Neural progenitor cell (in vitro differentiated cells): Measurements from ENCODE around the gene NDUFAF7. TPM values are rescaled to one million over a fixed set of nuclear protein-coding genes. Genes with fewer than 3 reads are reported as not detected.

ENCODE experiments used
- DNase-seq: peaks from one replicate; pipeline ENCODE4 v3.0.0-alpha.2; 2016; ENCODE audit warnings: low spot score
- H2AFZ ChIP-seq: fragments of 200-600 bp; sonication (generic); replicated peaks from 2 replicates; pipeline ENCODE4 v1.6.1; 2016; ENCODE audit warnings: antibody characterized with exemption
- H3F3A ChIP-seq: fragments of 200-600 bp; sonication (generic); 2 replicates; pipeline ENCODE4 v1.6.1; 2016; ENCODE audit warnings: antibody characterized with exemption, low read depth
- H3K27ac ChIP-seq: fragments of 200-600 bp; sonication (generic); 2 replicates; pipeline ENCODE4 v1.5.1; 2016; ENCODE audit warnings: mild to moderate bottlenecking
- H3K27me3 ChIP-seq: fragments of 200-600 bp; sonication (generic); 2 replicates; pipeline ENCODE4 v1.6.1; 2016; ENCODE audit warnings: mild to moderate bottlenecking, moderate library complexity
- H3K36me3 ChIP-seq: fragments of 200-600 bp; sonication (generic); 2 replicates; pipeline ENCODE4 v1.5.1; 2016
- H3K4me1 ChIP-seq: fragments of 200-600 bp; sonication (generic); 2 replicates; pipeline ENCODE4 v1.6.1; 2016; ENCODE audit warnings: mixed run types
- H3K4me2 ChIP-seq: fragments of 200-600 bp; sonication (generic); 2 replicates; pipeline ENCODE4 v1.6.1; 2016
- H3K4me3 ChIP-seq: fragments of 200-600 bp; sonication (generic); 2 replicates; pipeline ENCODE4 v1.5.1; 2016
- H3K79me2 ChIP-seq: fragments of 200-600 bp; sonication (generic); 2 replicates; pipeline ENCODE4 v1.6.1; 2016; ENCODE audit warnings: low read depth
- H3K9ac ChIP-seq: fragments of 200-600 bp; sonication (generic); 2 replicates; pipeline ENCODE4 v1.6.1; 2016
- H3K9me3 ChIP-seq: fragments of 200-600 bp; sonication (generic); 2 replicates; pipeline ENCODE4 v1.5.1; 2016; ENCODE audit warnings: low read depth
- H4K20me1 ChIP-seq: fragments of 200-600 bp; sonication (generic); 2 replicates; pipeline ENCODE4 v1.6.1; 2016; ENCODE audit warnings: low read depth
- H3K27ac Mint-ChIP-seq: 3 replicates; pipeline ENCODE4 v1.8.0; 2021; ENCODE audit warnings: mixed read lengths
- H3K27me3 Mint-ChIP-seq: 2 replicates; pipeline ENCODE4 v1.8.0; 2022; ENCODE audit warnings: low read depth, mild to moderate bottlenecking, inconsistent platforms, moderate library complexity, mixed read lengths; ENCODE audit not compliant: insufficient read depth
- H3K36me3 Mint-ChIP-seq: 3 replicates; pipeline ENCODE4 v1.8.0; 2021; ENCODE audit warnings: mixed read lengths
- H3K4me1 Mint-ChIP-seq: 3 replicates; pipeline ENCODE4 v1.8.0; 2021; ENCODE audit warnings: mixed read lengths
- H3K4me3 Mint-ChIP-seq: 3 replicates; pipeline ENCODE4 v1.8.0; 2021; ENCODE audit warnings: mild to moderate bottlenecking, moderate library complexity, mixed read lengths
- H3K9me3 Mint-ChIP-seq: 3 replicates; pipeline ENCODE4 v1.8.0; 2020; ENCODE audit warnings: mixed read lengths
- CTCF ChIP-seq: fragments of 200-600 bp; sonication (generic); IDR thresholded peaks from 2 replicates; pipeline ENCODE4 v1.5.1; 2017; ENCODE audit warnings: antibody characterized with exemption, mild to moderate bottlenecking
- EZH2 ChIP-seq: fragments of 200-600 bp; sonication (generic); IDR thresholded peaks from 2 replicates; pipeline ENCODE4 v1.6.1; 2017; ENCODE audit warnings: antibody characterized with exemption, mild to moderate bottlenecking, moderate library complexity
- EZH2phosphoT487 ChIP-seq: fragments of 200-600 bp; sonication (generic); IDR thresholded peaks from 2 replicates; pipeline ENCODE4 v1.6.1; 2017; ENCODE audit warnings: antibody characterized with exemption
- total RNA-seq: library from RNA; depleted of rRNA; stranded (reverse); fragments of >200 nt; gene quantifications from 2 replicates; pipeline ENCODE4 v1.2.3, GENCODE V29; 2015; ENCODE audit warnings: low replicate concordance

Gene NDUFAF7
- total RNA-seq, 1 donor from 2014 or later, result 47.4 TPM

GRCh38 chr2:37243435-37243834 lies 12.0 kb downstream of the NDUFAF7 start:
- no peak overlapping the region for H3K27ac ChIP-seq
- no peaks in the 10 kb centered on the region for H3K79me2 ChIP-seq
- peaks cover 40% of the 10 kb centered on the region for H3K36me3 Mint-ChIP-seq
- H3K36me3 ChIP-seq, result peaks cover 18% of the 10 kb centered on the region
- H3K9me3 ChIP-seq, result no peaks in the 10 kb centered on the region
- H2AFZ ChIP-seq, result no peak overlapping the region
- H3K4me3 ChIP-seq, result no peak overlapping the region
- no peak overlapping the region for H3K4me3 Mint-ChIP-seq
- H3K4me1 ChIP-seq, result no peaks in the 10 kb centered on the region
- no peaks in the 10 kb centered on the region for H3K27me3 ChIP-seq
- DNase-seq, result no peak
- no peak overlapping the region for H3K4me2 ChIP-seq
- H3K9ac ChIP-seq, result no peak overlapping the region
- peaks cover 3% of the 10 kb centered on the region for H4K20me1 ChIP-seq
- no peak overlapping the region for H3K27ac Mint-ChIP-seq
- no peaks in the 10 kb centered on the region for H3K27me3 Mint-ChIP-seq
- H3F3A ChIP-seq, result peaks cover 6% of the 10 kb centered on the region
- no peaks in the 10 kb centered on the region for H3K4me1 Mint-ChIP-seq
- H3K9me3 Mint-ChIP-seq, result peaks cover 3% of the 10 kb centered on the region
- no peak for TF ChIP-seq EZH2phosphoT487

GRCh38 chr2:37244017-37244416 lies 12.6 kb downstream of the NDUFAF7 start:
- Mint-ChIP-seq H3K4me1 (no peaks in the 10 kb centered on the region), H3K9me3 (peaks cover 3% of the 10 kb centered on the region), H3K27ac (no peak overlapping the region), H3K4me3 (no peak overlapping the region), H3K27me3 (no peaks in the 10 kb centered on the region), H3K36me3 (peaks cover 37% of the 10 kb centered on the region)
- no peak overlapping the region for H3K4me3 ChIP-seq
- H3K4me2 ChIP-seq, result no peak overlapping the region
- DNase-seq, result no peak
- H3K27me3 ChIP-seq, result no peaks in the 10 kb centered on the region
- no peak overlapping the region for H3K27ac ChIP-seq
- H3K9ac ChIP-seq, result no peak overlapping the region
- peaks cover 3% of the 10 kb centered on the region for H4K20me1 ChIP-seq
- no peak overlapping the region for H2AFZ ChIP-seq
- peaks cover 18% of the 10 kb centered on the region for H3K36me3 ChIP-seq
- no peaks in the 10 kb centered on the region for H3K79me2 ChIP-seq
- TF ChIP-seq EZH2 (no peak), EZH2phosphoT487 (no peak), CTCF (no peak)
- no peaks in the 10 kb centered on the region for H3K4me1 ChIP-seq
- peaks cover 6% of the 10 kb centered on the region for H3F3A ChIP-seq
- H3K9me3 ChIP-seq, result no peaks in the 10 kb centered on the region

GRCh38 chr2:37244755-37245154 lies 13.3 kb downstream of the NDUFAF7 start:
- Histone ChIP-seq H2AFZ (no peak overlapping the region), H3K4me1 (no peaks in the 10 kb centered on the region), H3K27ac (no peak overlapping the region), H3K4me3 (no peak overlapping the region), H3K27me3 (no peaks in the 10 kb centered on the region), H3K9ac (no peak overlapping the region), H3K9me3 (no peaks in the 10 kb centered on the region), H3K4me2 (no peak overlapping the region), H3F3A (peaks cover 6% of the 10 kb centered on the region), H4K20me1 (peaks cover 3% of the 10 kb centered on the region), H3K79me2 (no peaks in the 10 kb centered on the region), H3K36me3 (peaks cover 18% of the 10 kb centered on the region)
- Mint-ChIP-seq H3K27ac (no peak overlapping the region), H3K36me3 (peaks cover 37% of the 10 kb centered on the region), H3K27me3 (no peaks in the 10 kb centered on the region), H3K4me3 (no peak overlapping the region), H3K4me1 (no peaks in the 10 kb centered on the region), H3K9me3 (peaks cover 3% of the 10 kb centered on the region)
- DNase-seq, result no peak
- no peak for TF ChIP-seq EZH2phosphoT487
- no peak for TF ChIP-seq CTCF
- no peak for TF ChIP-seq EZH2

- Mint-ChIP-seq H3K4me1 (no peaks in the 10 kb centered on the region), H3K27ac (no peak overlapping the region), H3K9me3 (peaks cover 3% of the 10 kb centered on the region), H3K36me3 (peaks cover 35% of the 10 kb centered on the region), H3K27me3 (no peaks in the 10 kb centered on the region), H3K4me3 (no peak overlapping the region)
- Histone ChIP-seq H3K27me3 (no peaks in the 10 kb centered on the region), H3K79me2 (no peaks in the 10 kb centered on the region), H3K4me1 (no peaks in the 10 kb centered on the region), H3K9ac (no peak overlapping the region), H2AFZ (no peak overlapping the region), H3K27ac (no peak overlapping the region), H4K20me1 (no peaks in the 10 kb centered on the region), H3F3A (peaks cover 16% of the 10 kb centered on the region), H3K4me2 (no peak overlapping the region), H3K36me3 (peaks cover 24% of the 10 kb centered on the region), H3K4me3 (no peak overlapping the region), H3K9me3 (no peaks in the 10 kb centered on the region)
- no peak for DNase-seq
- TF ChIP-seq CTCF (no peak), EZH2 (no peak), EZH2phosphoT487 (no peak)
Measured at GRCh38 chr2:37246205-37246604, 14.7 kb downstream of the NDUFAF7 start.
